Adrenal gland (tissue), 12 donors: ENCODE measurements around the gene SPON2. TPM values are rescaled to one million over a fixed set of nuclear protein-coding genes. Genes with fewer than 3 reads are reported as not detected.

Experiments
- DNase-seq, 7 donors: peaks; one replicate each; pipeline ENCODE4 v3.0.0-alpha.2; 2019 to 2020
- H3K27ac ChIP-seq, 5 donors: fragments of 200-600 bp; sonication (generic) in 4 of 5; 1 replicate in 3 of 5; 2 replicates in 2 of 5; pipeline versions ENCODE4 v1.5.1 to v1.8.0; 2016 to 2020; ENCODE audit warnings: mild to moderate bottlenecking in 1 of 5
- H3K27me3 ChIP-seq: fragments of 200-600 bp; 2 replicates; pipeline ENCODE4 v1.8.0; 2021
- H3K36me3 ChIP-seq, 2 donors: fragments of 200-600 bp; replicated peaks in 1 of 2; 1 replicate in 1 of 2; 2 replicates in 1 of 2; pipeline versions ENCODE4 v1.5.1 to v1.8.0; 2018 to 2022
- H3K4me1 ChIP-seq, 2 donors: fragments of 200-600 bp; replicated peaks in 1 of 2; 1 replicate in 1 of 2; 2 replicates in 1 of 2; pipeline versions ENCODE4 v1.5.1 to v1.8.0; 2018 to 2021
- H3K4me3 ChIP-seq, 4 donors: fragments of 200-600 bp; sonication (generic) in 3 of 4; one replicate each; pipeline ENCODE4 v1.5.1; 2016 to 2018
- H3K9me3 ChIP-seq, 3 donors: fragments of 200-600 bp; sonication (generic) in 1 of 3; replicated peaks in 1 of 3; 1 replicate in 2 of 3; 2 replicates in 1 of 3; pipeline versions ENCODE4 v1.5.1 to v1.8.0; 2016 to 2021
- CTCF ChIP-seq, 6 experiments: fragments of 450-650 bp in 4 of 6; fragments of 200-600 bp in 2 of 6; sonication (generic) in 1 of 6; IDR thresholded peaks; 1 replicate in 5 of 6; 2 replicates in 1 of 6; pipeline versions ENCODE4 v1.5.1 to v1.8.0; 2016 to 2021; ENCODE audit warnings: antibody characterized with exemption in 6 of 6, mild to moderate bottlenecking in 2 of 6, moderate library complexity in 1 of 6
- POLR2A ChIP-seq, 2 donors: fragments of 450-650 bp; IDR thresholded peaks; one replicate each; pipeline ENCODE4 v1.6.1; 2017; ENCODE audit warnings: antibody characterized with exemption in 2 of 2, mild to moderate bottlenecking in 2 of 2, moderate library complexity in 1 of 2
- WGBS, 4 donors: extraction: QIAGEN DNeasy Blood & Tissue Kit in 2 of 4; methylation state at CpG; one replicate each; pipeline versions ENCODE4 v1.1.5 to v1.1.7; 2013 to 2017; 5-methylcytosine and 5-hydroxymethylcytosine counted together
- intact Hi-C, 2 donors: fragments of 100-400 bp; cut with DNase I; formaldehyde crosslinking; loops; one replicate each; pipeline versions ENCODE4 v1.14.1 to v1.15.0; 2022 to 2023
- polyA plus RNA-seq, 3 donors: library from polyadenylated mRNA; stranded (reverse); fragments of 200-250 nt in 2 of 3; fragments of 350-450 nt in 1 of 3; fragmentation: Illumina TruSeq in 1 of 3; extraction: RNeasy Lipid Tissue Mini Kit (QIAGEN cat#74804) in 1 of 3; gene quantifications; one replicate each; pipeline ENCODE4 v1.2.3, GENCODE V29; 2013 to 2014
- small RNA-seq, 2 donors: library from RNA; depleted of rRNA; stranded (forward); fragments of <200 nt; gene quantifications; one replicate each; pipeline ENCODE3, GENCODE V24; 2016
- total RNA-seq, 9 donors: library from RNA; depleted of rRNA in 4 of 9; stranded (reverse); fragments of >200 nt in 4 of 9; fragments of 120-200 nt in 1 of 9; fragmentation: NEBNext Ultra II Directional in 1 of 9; extraction: Animal tissue kit (Norgen Biotek cat#: 25700) in 1 of 9; gene quantifications; one replicate each; pipeline versions ENCODE4 v1.1.0 to v1.2.4, GENCODE V29; 2013 to 2023
- donor health status: healthy with polysubstance abuse.
- donor health status: Bipolar disorder and iron deficiency.
- donor health status: DM: yes; HTN: yes; CAD: no.
- donor health status: DM: no; HTN: no; CAD: no.
- donor health status: DM: no; HTN: no; CAD: no.
- donor health status: DM: yes; HTN: yes; CAD: no.

The SPON2 gene
- total and polyA plus RNA-seq, 12 donors = 4.1 to 206 (median 73.3) TPM

GRCh38 chr4:1124818-1125217 lies 47.6 kb downstream of the SPON2 start:
- Histone ChIP-seq H3K27me3 (no peaks in the 10 kb centered on the region), H3K27ac (no peak overlapping the region), H3K36me3 (no peaks in the 10 kb centered on the region), H3K9me3 (no peaks in the 10 kb centered on the region), H3K4me1 (no peaks in the 10 kb centered on the region), H3K4me3 (no peak overlapping the region)
- 69 to 80% (median 76%) methylated on average over 4 of the region's 4 CpGs for WGBS, 4 donors
- intact Hi-C loops = no loop called here
- DNase-seq = no peak
- TF ChIP-seq CTCF (IDR thresholded peaks at IDR 0.05) (no peak), POLR2A (IDR thresholded peaks at IDR 0.05) (no peak)

- intact Hi-C loops = no loop called here
- 93 to 95% (median 93%) methylated on average over 3 of the region's 3 CpGs for WGBS, 4 donors
- Histone ChIP-seq H3K36me3 (no peaks in the 10 kb centered on the region), H3K27ac (no peak overlapping the region), H3K4me1 (no peaks in the 10 kb centered on the region), H3K4me3 (no peak overlapping the region), H3K27me3 (no peaks in the 10 kb centered on the region), H3K9me3 (no peaks in the 10 kb centered on the region)
- no peak for TF ChIP-seq CTCF (IDR thresholded peaks at IDR 0.05)
- TF ChIP-seq POLR2A (IDR thresholded peaks at IDR 0.05) = no peak
- DNase-seq = no peak
Measured at GRCh38 chr4:1122505-1122904, 49.9 kb downstream of the SPON2 start.

Small RNA genes within 50 kb of the gene (small RNA-seq; reads per million reads assigned to genes)
- gene RF00554 = 0 reads per million in 2 donors

Other genes with a start within 250 kb of the SPON2 start
- 100 to 1,000 TPM in 6 of 9 donors, 10 to 100 TPM in 3; 69.1 to 176 (median 128) TPM for gene GAK, start 240.3 kb downstream of the SPON2 start, total RNA-seq
- 100 to 1,000 TPM in 2 of 3 donors, 10 to 100 TPM in 1; 39.0 to 381 (median 224) TPM for gene GAK, start 240.3 kb downstream of the SPON2 start, polyA plus RNA-seq
- 10 to 100 TPM; 20.2 to 70.4 (median 46.7) TPM for gene TMEM175, start 240.1 kb downstream of the SPON2 start, total RNA-seq
- gene TMEM175, start 240.1 kb downstream of the SPON2 start, polyA plus RNA-seq = 100 to 1,000 TPM in 2 of 3 donors, 10 to 100 TPM in 1; 22.4 to 142 (median 113) TPM
- gene DGKQ, start 199.0 kb downstream of the SPON2 start, total RNA-seq = 10 to 100 TPM in 6 of 9 donors, 1 to 10 TPM in 3; 3.0 to 16.5 (median 13.2) TPM
- gene DGKQ, start 199.0 kb downstream of the SPON2 start, polyA plus RNA-seq = 10 to 100 TPM in 2 of 3 donors, under 1 TPM in 1; 0.55 to 13.8 (median 11.8) TPM
- gene IDUA, start 185.5 kb downstream of the SPON2 start, total RNA-seq = 10 to 100 TPM in 8 of 9 donors, 1 to 10 TPM in 1; 8.0 to 78.4 (median 30.8) TPM
- 100 to 1,000 TPM in 1 of 3 donors, 10 to 100 TPM in 1, 1 to 10 TPM in 1; 1.6 to 109 (median 90.6) TPM for gene IDUA, start 185.5 kb downstream of the SPON2 start, polyA plus RNA-seq
- 10 to 100 TPM in 2 of 9 donors, 1 to 10 TPM in 5, under 1 TPM in 2; 0.85 to 55.0 (median 4.0) TPM for gene SLC26A1, start 179.2 kb downstream of the SPON2 start, total RNA-seq
- gene SLC26A1, start 179.2 kb downstream of the SPON2 start, polyA plus RNA-seq = 10 to 100 TPM in 1 of 3 donors, 1 to 10 TPM in 2; 2.5 to 11.6 (median 3.7) TPM
- 100 to 1,000 TPM in 3 of 9 donors, 10 to 100 TPM in 6; 45.9 to 274 (median 84.5) TPM for gene FGFRL1, start 161.0 kb downstream of the SPON2 start, total RNA-seq
- 10 to 100 TPM; 24.4 to 75.5 (median 25.3) TPM for gene FGFRL1, start 161.0 kb downstream of the SPON2 start, polyA plus RNA-seq
- gene RNF212, start 59.0 kb downstream of the SPON2 start, total RNA-seq = 1 to 10 TPM in 8 of 9 donors, not detected in 1; 1.3 to 9.5 (median 2.3) TPM
- gene RNF212, start 59.0 kb downstream of the SPON2 start, polyA plus RNA-seq = 1 to 10 TPM; 1.7 to 6.6 (median 5.7) TPM
- 100 to 1,000 TPM in 8 of 9 donors, 10 to 100 TPM in 1; 69.5 to 293 (median 163) TPM for gene CTBP1, start 76.5 kb upstream of the SPON2 start, total RNA-seq
- 100 to 1,000 TPM in 2 of 3 donors, 10 to 100 TPM in 1; 45.7 to 172 (median 145) TPM for gene CTBP1, start 76.5 kb upstream of the SPON2 start, polyA plus RNA-seq
- 10 to 100 TPM; 50.2 to 96.8 (median 78.7) TPM for gene MAEA, start 117.3 kb upstream of the SPON2 start, total RNA-seq
- 100 to 1,000 TPM in 1 of 3 donors, 10 to 100 TPM in 2; 35.6 to 103 (median 70.3) TPM for gene MAEA, start 117.3 kb upstream of the SPON2 start, polyA plus RNA-seq
- 10 to 100 TPM in 6 of 9 donors, 1 to 10 TPM in 3; 3.5 to 36.5 (median 16.7) TPM for gene UVSSA, start 174.6 kb upstream of the SPON2 start, total RNA-seq
- 10 to 100 TPM in 2 of 3 donors, 1 to 10 TPM in 1; 2.9 to 37.4 (median 21.9) TPM for gene UVSSA, start 174.6 kb upstream of the SPON2 start, polyA plus RNA-seq
- gene NKX1-1, start 233.9 kb upstream of the SPON2 start, total RNA-seq = not detected
- gene NKX1-1, start 233.9 kb upstream of the SPON2 start, polyA plus RNA-seq = not detected